HG02870 (cell line): ENCODE data around the gene SLC9C1.
"Not testable (repeated sequence)": the region's sequence is repeated elsewhere in the genome, so short reads cannot be mapped to it uniquely, and the experiment has no call there.

Source experiments
- ATAC-seq: cut with Tn5 transposase; IDR thresholded peaks from one replicate; pipeline ENCODE4 v1.9.1; 2021; ENCODE audit warnings: mild to moderate bottlenecking, moderate library complexity; ENCODE audit not compliant: unreplicated experiment

The SLC9C1 gene

GRCh38 chr3:112199622-112200316 is 94.2 kb downstream of the SLC9C1 start:
- no peak for ATAC-seq

GRCh38 chr3:112197131-112197530 is 96.9 kb downstream of the SLC9C1 start:
- no peak for ATAC-seq

- ATAC-seq: no peak
Observed at GRCh38 chr3:112187300-112187699, 106.7 kb downstream of the SLC9C1 start.

- not testable (repeated sequence) for ATAC-seq
Observed at GRCh38 chr3:112185423-112186035, 108.5 kb downstream of the SLC9C1 start.

- ATAC-seq: no peak
Observed at GRCh38 chr3:112175646-112176045, 118.4 kb downstream of the SLC9C1 start.

- no peak for ATAC-seq
Observed at GRCh38 chr3:112175037-112175436, 119.0 kb downstream of the SLC9C1 start.

GRCh38 chr3:112171144-112171543 is 122.9 kb downstream of the SLC9C1 start:
- no peak for ATAC-seq

- ATAC-seq: no peak
Observed at GRCh38 chr3:112170046-112170445, 124.0 kb downstream of the SLC9C1 start.

- ATAC-seq: peak; percentile 97
Observed at GRCh38 chr3:112167758-112168157, 126.3 kb downstream of the SLC9C1 start.

- ATAC-seq: no peak
Observed at GRCh38 chr3:112149136-112149535, 144.9 kb downstream of the SLC9C1 start.

GRCh38 chr3:112143689-112144088 is 150.3 kb downstream of the SLC9C1 start:
- no peak for ATAC-seq

GRCh38 chr3:112143251-112143650 is 150.8 kb downstream of the SLC9C1 start:
- no peak for ATAC-seq

GRCh38 chr3:112141293-112141692 is 152.7 kb downstream of the SLC9C1 start:
- ATAC-seq: no peak

- no peak for ATAC-seq
Observed at GRCh38 chr3:112140584-112140983, 153.4 kb downstream of the SLC9C1 start.

- no peak for ATAC-seq
Observed at GRCh38 chr3:112138219-112138969, 155.6 kb downstream of the SLC9C1 start.

- no peak for ATAC-seq
Observed at GRCh38 chr3:112137781-112138180, 156.2 kb downstream of the SLC9C1 start.

- ATAC-seq: peak; percentile 26
Observed at GRCh38 chr3:112136959-112137693, 156.9 kb downstream of the SLC9C1 start.

GRCh38 chr3:112136046-112136445 is 158.0 kb downstream of the SLC9C1 start:
- no peak for ATAC-seq

- ATAC-seq: no peak
Observed at GRCh38 chr3:112134335-112135124, 159.5 kb downstream of the SLC9C1 start.

- ATAC-seq: no peak
Observed at GRCh38 chr3:112133626-112134334, 160.2 kb downstream of the SLC9C1 start.
